Endothelial cell of umbilical vein (primary cell): ENCODE results near the gene COL6A2. TPM values are rescaled to one million over a fixed set of nuclear protein-coding genes. Genes with fewer than 3 reads are reported as not detected.

Experiments
- BruUV-seq: library from RNA; stranded (reverse); fragments of 400-500 nt; replicated peaks from 2 replicates; lab custom pipeline; 2021; lab: Mats Ljungman, UMichigan
- CTCF ChIA-PET: fragments of 300-600, 350-600 bp; sonication (Branson Sonifier 250); formaldehyde crosslinking; loops from one replicate; lab custom pipeline; 2021; ENCODE audit warnings: antibody characterized with exemption, inconsistent platforms; lab: Charles Lee
- POLR2A ChIA-PET: fragments of 300-600, 350-600 bp; sonication (Branson Sonifier 250); formaldehyde crosslinking; loops from one replicate; lab custom pipeline; 2021; ENCODE audit warnings: antibody characterized with exemption, inconsistent platforms; lab: Charles Lee
- DNase-seq: peaks from one replicate; pipeline ENCODE4 v3.0.0-alpha.2; 2011; ENCODE audit warnings: low read depth, low spot score
- FAIRE-seq: peaks from 2 replicates; lab custom pipeline; 2011; peaks lifted over from hg19 to GRCh38; lab: Jason Lieb, UNC
- H2AFZ ChIP-seq: 2 replicates; pipeline ENCODE4 v1.6.0; 2012; ENCODE audit warnings: low read depth, low read length, control low read depth, inconsistent platforms
- H3K27ac ChIP-seq: 2 replicates; pipeline ENCODE4 v1.5.1; 2011; ENCODE audit warnings: low read depth, mild to moderate bottlenecking, control low read depth, low read length, moderate library complexity; ENCODE audit not compliant: insufficient read depth
- H3K27me3 ChIP-seq, 2 experiments: 2 replicates each; pipeline versions ENCODE4 v1.6.0 to v1.6.1; 2011; ENCODE audit warnings: low read length in 2 of 2, mixed read lengths in 1 of 2; ENCODE audit not compliant: control insufficient read depth in 2 of 2, insufficient read depth in 2 of 2
- H3K36me3 ChIP-seq, 2 experiments: 2 replicates in 1 of 2; 3 replicates in 1 of 2; pipeline ENCODE4 v1.5.1; 2011; ENCODE audit warnings: low read length in 2 of 2, mild to moderate bottlenecking in 1 of 2, moderate library complexity in 1 of 2; ENCODE audit not compliant: control insufficient read depth in 2 of 2, insufficient read depth in 2 of 2; ENCODE audit errors: extremely low read depth in 1 of 2
- H3K4me1 ChIP-seq: 3 replicates; pipeline ENCODE4 v1.5.1; 2011; ENCODE audit warnings: mild to moderate bottlenecking, low read length; ENCODE audit not compliant: control insufficient read depth, insufficient read depth; ENCODE audit errors: extremely low read depth
- H3K4me2 ChIP-seq: 2 replicates; pipeline ENCODE4 v1.6.1; 2011; ENCODE audit warnings: low read length, control low read depth, mixed read lengths; ENCODE audit not compliant: insufficient read depth
- H3K4me3 ChIP-seq, 3 experiments: fragments of 200-600 bp in 1 of 3; sonication (generic), shearing (Covaris generic) in 1 of 3; replicated peaks in 1 of 3; 2 replicates each; pipeline ENCODE4 v1.5.1; 2011 to 2016; ENCODE audit warnings: control low read depth in 3 of 3, low read length in 3 of 3, mild to moderate bottlenecking in 2 of 3, inconsistent platforms in 1 of 3, low read depth in 1 of 3, moderate library complexity in 1 of 3; ENCODE audit not compliant: insufficient read depth in 1 of 3
- H3K79me2 ChIP-seq: 2 replicates; pipeline ENCODE4 v1.6.0; 2012; ENCODE audit warnings: low read length, inconsistent platforms; ENCODE audit not compliant: control insufficient read depth, insufficient read depth
- H3K9ac ChIP-seq: replicated peaks from 2 replicates; pipeline ENCODE3; 2011; ENCODE audit warnings: low read length, control low read depth; ENCODE audit not compliant: insufficient read depth; ENCODE audit errors: extremely low read depth
- H3K9me1 ChIP-seq: replicated peaks from 3 replicates; pipeline ENCODE4 v1.6.0; 2011; ENCODE audit warnings: mild to moderate bottlenecking, low read length; ENCODE audit not compliant: control insufficient read depth, insufficient read depth; ENCODE audit errors: extremely low read depth
- H3K9me3 ChIP-seq: replicated peaks from 2 replicates; pipeline ENCODE4 v1.5.1; 2012; ENCODE audit warnings: low read length, inconsistent platforms; ENCODE audit not compliant: control insufficient read depth, insufficient read depth
- H4K20me1 ChIP-seq: replicated peaks from 2 replicates; pipeline ENCODE3; 2011; ENCODE audit warnings: mild to moderate bottlenecking, low read length; ENCODE audit not compliant: control insufficient read depth, insufficient read depth; ENCODE audit errors: extremely low read depth
- EZH2 ChIP-seq: IDR thresholded peaks from 2 replicates; pipeline ENCODE4 v1.6.1; 2012; ENCODE audit warnings: borderline replicate concordance, low read depth, mild to moderate bottlenecking, moderate library complexity, low read length, inconsistent platforms; ENCODE audit not compliant: severe bottlenecking
- FOS ChIP-seq: IDR thresholded peaks from 2 replicates; pipeline ENCODE4 v1.6.1; 2011; ENCODE audit warnings: mild to moderate bottlenecking, low read length, moderate library complexity, borderline replicate concordance; ENCODE audit not compliant: insufficient read depth
- GATA2 ChIP-seq: IDR thresholded peaks from 2 replicates; pipeline ENCODE4 v1.7.0; 2011; ENCODE audit warnings: low read depth, mild to moderate bottlenecking, moderate library complexity, mixed read lengths, low read length; ENCODE audit not compliant: insufficient read length, insufficient read depth
- JUN ChIP-seq: IDR thresholded peaks from 2 replicates; pipeline ENCODE4 v1.6.1; 2011; ENCODE audit warnings: borderline replicate concordance, low read depth; ENCODE audit not compliant: insufficient read length, insufficient read depth
- MYC ChIP-seq: IDR thresholded peaks from one replicate; pipeline ENCODE4 v1.6.1; 2011; ENCODE audit warnings: mild to moderate bottlenecking, low read depth, low read length
- POLR2A ChIP-seq: IDR thresholded peaks from 2 replicates; pipeline ENCODE4 v1.6.1; 2012; ENCODE audit warnings: low read depth, mild to moderate bottlenecking, control low read depth, low read length
- POLR2AphosphoS5 ChIP-seq: IDR thresholded peaks from 2 replicates; pipeline ENCODE4 v1.6.1; 2012; ENCODE audit warnings: low read depth, mild to moderate bottlenecking, control low read depth, low read length, moderate library complexity; ENCODE audit not compliant: insufficient read depth
- dilution Hi-C: fragments of 300-500 bp; cut with MboI; formaldehyde crosslinking; loops from one replicate; pipeline ENCODE4 v1.15.0; 2019; ENCODE audit warnings: low sequenced_read_pairs; ENCODE audit not compliant: extremely low pct_ligation_motif_present
- intact Hi-C: fragments of 100-400 bp; cut with micrococcal nuclease; formaldehyde crosslinking; loops from one replicate; pipeline ENCODE4 v1.10.0; 2022
- polyA plus RNA-seq, 4 experiments: library from polyadenylated mRNA; depleted of rRNA in 3 of 4; stranded (reverse) in 3 of 4; unstranded in 1 of 4; fragments of >200 nt; gene quantifications; 2 replicates each; pipeline versions ENCODE4 v1.2.1 to v1.2.3, GENCODE V29; 2011 to 2012; ENCODE audit warnings: missing spikeins in 1 of 4
- total RNA-seq: library from RNA; stranded (reverse); gene quantifications from 2 replicates; pipeline ENCODE4 v1.2.3, GENCODE V29; 2021
- TF ChIP-seq, protein P1 (sequence below), 2 donors: IDR thresholded peaks; 1 replicate in 1 of 2; 2 replicates in 1 of 2; pipeline ENCODE4 v1.5.1; 2011; ENCODE audit warnings: low read length in 2 of 2, mild to moderate bottlenecking in 2 of 2, moderate library complexity in 2 of 2, control low read depth in 1 of 2, inconsistent platforms in 1 of 2, low read depth in 1 of 2; ENCODE audit not compliant: insufficient read depth in 1 of 2; ENCODE audit errors: extremely low read depth in 1 of 2
- TF ChIP-seq, protein P2 (sequence below): IDR thresholded peaks from 2 replicates; pipeline ENCODE4 v1.6.1; 2011; ENCODE audit not compliant: insufficient read depth, insufficient read length

Gene COL6A2
- total and polyA plus RNA-seq, 2 donors (not counting 3 experiments of a cell fraction or from before 2014, with no cell fraction given), result 3.4 to 6.1 TPM

DNA sequence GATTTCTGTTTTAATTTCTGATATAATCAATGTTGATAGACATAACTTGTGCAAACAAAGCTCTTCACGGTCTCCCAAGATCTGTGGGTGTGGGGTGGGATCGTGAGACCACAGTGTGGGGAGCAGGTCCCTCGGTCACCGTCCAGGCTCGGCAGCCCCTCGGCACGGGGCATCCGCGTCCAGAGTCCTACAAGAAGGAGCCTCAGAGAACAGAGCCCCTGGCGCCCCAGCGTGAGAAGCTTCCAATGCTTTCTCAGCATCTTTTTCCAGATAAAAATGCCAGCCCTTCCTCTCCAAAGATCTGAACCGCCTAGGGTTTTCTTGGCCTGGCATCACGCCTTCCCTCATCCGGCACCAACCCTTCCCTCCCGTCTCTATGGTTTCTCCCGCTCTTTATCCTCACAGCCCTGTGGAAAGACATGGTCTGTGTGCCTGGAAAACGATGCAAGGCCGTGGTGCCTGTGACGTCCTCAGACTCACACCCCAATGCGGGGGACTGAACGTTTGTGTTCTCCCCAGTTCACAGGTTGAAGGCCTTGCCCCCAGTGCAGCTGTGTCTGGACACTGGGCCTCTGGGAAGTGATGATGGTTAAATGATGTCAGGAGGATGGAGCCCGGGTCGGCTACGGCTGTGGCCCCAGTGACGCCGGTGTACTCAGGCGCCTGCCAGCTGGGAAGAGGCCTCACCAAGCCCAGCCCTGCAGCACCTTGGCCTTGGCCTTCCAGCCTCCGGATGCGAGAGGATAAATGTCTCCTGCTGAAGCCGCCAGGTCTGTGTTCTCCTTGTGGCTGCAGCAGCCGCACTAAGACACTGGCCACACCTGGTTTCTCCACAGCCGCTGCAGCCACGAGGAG, 45.9 kb upstream of the COL6A2 start:
- CTCF ChIA-PET, result no interaction called here
- no peak for FAIRE-seq
- no peak overlapping the region for H3K27ac ChIP-seq

DNA sequence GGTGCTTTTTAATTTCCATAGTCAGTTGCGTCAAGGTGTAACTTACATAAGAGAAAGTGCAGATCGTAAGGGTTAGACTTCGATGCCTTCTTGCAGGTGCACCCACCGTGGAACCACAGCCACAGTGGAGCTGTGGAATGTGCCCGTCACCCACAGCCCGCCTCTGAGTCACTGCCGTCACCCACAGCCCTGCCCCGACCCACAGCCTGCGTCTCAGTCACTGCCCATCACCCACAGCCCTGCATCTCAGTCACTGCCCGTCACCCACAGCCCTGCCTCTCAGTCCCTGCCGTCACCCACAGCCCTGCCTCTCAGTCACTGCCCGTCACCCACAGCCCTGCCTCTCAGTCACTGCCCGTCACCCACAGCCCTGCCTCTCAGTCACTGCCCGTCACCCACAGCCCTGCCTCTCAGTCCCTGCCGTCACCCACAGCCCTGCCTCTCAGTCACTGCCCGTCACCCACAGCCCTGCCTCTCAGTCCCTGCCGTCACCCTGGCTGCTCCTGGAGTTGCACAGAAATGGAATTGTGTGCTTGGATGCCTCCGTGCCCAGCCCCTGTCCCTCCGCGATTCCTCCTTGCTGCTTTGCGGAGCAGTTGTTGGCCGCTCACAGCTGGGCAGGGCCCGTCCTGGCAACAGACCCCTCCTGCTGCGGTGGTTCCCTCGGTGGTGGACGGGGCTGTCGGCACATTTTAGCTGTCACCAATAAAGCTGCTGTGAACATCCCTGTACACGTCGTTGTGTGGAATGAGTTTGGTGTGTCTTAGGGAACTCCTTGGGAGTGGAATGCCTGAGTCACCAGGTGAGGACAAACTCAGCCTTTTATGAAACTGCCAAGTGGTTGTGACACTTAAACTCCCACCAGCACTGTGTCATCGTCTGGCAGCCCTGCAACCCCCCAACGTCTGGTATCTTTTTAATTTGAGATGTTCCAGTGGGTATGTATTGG, 44.9 kb upstream of the COL6A2 start:
- H3K9me1 ChIP-seq, result no peaks in the 10 kb centered on the region
- intact Hi-C loops (no loop called here), dilution Hi-C loops (no loop called here)
- H3K79me2 ChIP-seq, result no peaks in the 10 kb centered on the region
- no peaks in the 10 kb centered on the region for H3K27me3 ChIP-seq
- no peaks in the 10 kb centered on the region for H3K4me1 ChIP-seq
- H3K9me3 ChIP-seq, result no peaks in the 10 kb centered on the region
- FAIRE-seq (no peak), DNase-seq (no peak)
- no peak overlapping the region for H3K9ac ChIP-seq
- H3K4me2 ChIP-seq, result no peak overlapping the region
- H4K20me1 ChIP-seq, result no peaks in the 10 kb centered on the region
- BruUV-seq, result no TSS peak
- no peak overlapping the region for H3K27ac ChIP-seq
- no peak overlapping the region for H2AFZ ChIP-seq
- ChIA-PET POLR2A (no interaction called here), CTCF (no interaction called here)
- no peak overlapping the region for H3K4me3 ChIP-seq
- TF ChIP-seq, protein P1, sequence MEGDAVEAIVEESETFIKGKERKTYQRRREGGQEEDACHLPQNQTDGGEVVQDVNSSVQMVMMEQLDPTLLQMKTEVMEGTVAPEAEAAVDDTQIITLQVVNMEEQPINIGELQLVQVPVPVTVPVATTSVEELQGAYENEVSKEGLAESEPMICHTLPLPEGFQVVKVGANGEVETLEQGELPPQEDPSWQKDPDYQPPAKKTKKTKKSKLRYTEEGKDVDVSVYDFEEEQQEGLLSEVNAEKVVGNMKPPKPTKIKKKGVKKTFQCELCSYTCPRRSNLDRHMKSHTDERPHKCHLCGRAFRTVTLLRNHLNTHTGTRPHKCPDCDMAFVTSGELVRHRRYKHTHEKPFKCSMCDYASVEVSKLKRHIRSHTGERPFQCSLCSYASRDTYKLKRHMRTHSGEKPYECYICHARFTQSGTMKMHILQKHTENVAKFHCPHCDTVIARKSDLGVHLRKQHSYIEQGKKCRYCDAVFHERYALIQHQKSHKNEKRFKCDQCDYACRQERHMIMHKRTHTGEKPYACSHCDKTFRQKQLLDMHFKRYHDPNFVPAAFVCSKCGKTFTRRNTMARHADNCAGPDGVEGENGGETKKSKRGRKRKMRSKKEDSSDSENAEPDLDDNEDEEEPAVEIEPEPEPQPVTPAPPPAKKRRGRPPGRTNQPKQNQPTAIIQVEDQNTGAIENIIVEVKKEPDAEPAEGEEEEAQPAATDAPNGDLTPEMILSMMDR (IDR thresholded peaks at IDR 0.05; ENCODE audit: extremely low read depth in 1 of 2, insufficient read depth in 1 of 2, low read depth in 1 of 2, low read length in 2 of 2), result no peak
- TF ChIP-seq, protein P2, sequence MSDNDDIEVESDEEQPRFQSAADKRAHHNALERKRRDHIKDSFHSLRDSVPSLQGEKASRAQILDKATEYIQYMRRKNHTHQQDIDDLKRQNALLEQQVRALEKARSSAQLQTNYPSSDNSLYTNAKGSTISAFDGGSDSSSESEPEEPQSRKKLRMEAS, result no peak
- TF ChIP-seq FOS (no peak), GATA2 (no peak), JUN (no peak), POLR2AphosphoS5 (no peak), EZH2 (no peak), MYC (no peak), POLR2A (no peak)
- H3K36me3 ChIP-seq, result no peaks in the 10 kb centered on the region

More for the DNA sequence above, 45.9 kb upstream of the COL6A2 start:
- no peaks in the 10 kb centered on the region for H3K36me3 ChIP-seq
- BruUV-seq, result no TSS peak
- POLR2A ChIA-PET, result no interaction called here
- H3K4me2 ChIP-seq, result no peak overlapping the region
- H3K4me1 ChIP-seq, result no peaks in the 10 kb centered on the region
- H4K20me1 ChIP-seq, result no peaks in the 10 kb centered on the region
- H3K9me1 ChIP-seq, result no peaks in the 10 kb centered on the region
- no peak overlapping the region for H3K9ac ChIP-seq
- TF ChIP-seq POLR2A (no peak), EZH2 (no peak), FOS (no peak), MYC (no peak), JUN (no peak)
- TF ChIP-seq, protein P2, result no peak
- H3K9me3 ChIP-seq, result no peaks in the 10 kb centered on the region
- H3K4me3 ChIP-seq, result no peak overlapping the region
- dilution Hi-C loops, result no loop called here
- H3K79me2 ChIP-seq, result no peaks in the 10 kb centered on the region
- intact Hi-C loops, result no loop called here
- H2AFZ ChIP-seq, result no peak overlapping the region
- no peak for DNase-seq
- no peaks in the 10 kb centered on the region for H3K27me3 ChIP-seq
